Keratinocyte (primary cell): ENCODE measurements around the gene TAC3. TPM values are rescaled to one million over a fixed set of nuclear protein-coding genes. Genes with fewer than 3 reads are reported as not detected.
A peak's percentile ranks its signal among the peaks of the same experiment; 100 is the strongest.
"Not testable (repeated sequence)": the region's sequence is repeated elsewhere in the genome, so short reads cannot be mapped to it uniquely, and the experiment has no call there.

Source experiments
- DNase-seq: peaks from one replicate; pipeline ENCODE4 v3.0.0-alpha.2; 2011; ENCODE audit warnings: low read depth, missing footprints, low spot score
- FAIRE-seq: peaks from 2 replicates; lab custom pipeline; 2011; peaks lifted over from hg19 to GRCh38; lab: Jason Lieb, UNC
- H2AFZ ChIP-seq: 2 replicates; pipeline ENCODE4 v1.6.0; 2012; ENCODE audit warnings: low read length, control low read depth, inconsistent platforms; ENCODE audit not compliant: control insufficient read depth
- H3K27ac ChIP-seq: 2 replicates; pipeline ENCODE4 v1.5.1; 2011; ENCODE audit warnings: low read length; ENCODE audit not compliant: control insufficient read depth, insufficient read depth
- H3K27me3 ChIP-seq: 3 replicates; pipeline ENCODE4 v1.6.0; 2011; ENCODE audit warnings: low read length; ENCODE audit not compliant: control insufficient read depth, insufficient read depth; ENCODE audit errors: extremely low read depth
- H3K36me3 ChIP-seq, 2 experiments: 2 replicates in 1 of 2; 3 replicates in 1 of 2; pipeline ENCODE4 v1.5.1; 2011; ENCODE audit warnings: low read length in 2 of 2, mild to moderate bottlenecking in 1 of 2; ENCODE audit not compliant: control insufficient read depth in 2 of 2, insufficient read depth in 2 of 2; ENCODE audit errors: extremely low read depth in 1 of 2
- H3K4me1 ChIP-seq: 3 replicates; pipeline ENCODE4 v1.5.1; 2011; ENCODE audit warnings: low read length; ENCODE audit not compliant: control insufficient read depth, insufficient read depth; ENCODE audit errors: extremely low read depth
- H3K4me2 ChIP-seq: 3 replicates; pipeline ENCODE4 v1.6.0; 2011; ENCODE audit warnings: low read depth, low read length; ENCODE audit not compliant: control insufficient read depth, insufficient read depth; ENCODE audit errors: extremely low read depth
- H3K4me3 ChIP-seq, 3 experiments: fragments of 200-600 bp in 1 of 3; sonication (generic) in 1 of 3; 2 replicates in 2 of 3; 3 replicates in 1 of 3; pipeline ENCODE4 v1.5.1; 2011 to 2016; ENCODE audit warnings: low read length in 3 of 3, mild to moderate bottlenecking in 3 of 3, control low read depth in 2 of 3, inconsistent platforms in 1 of 3, low read depth in 1 of 3, mixed read lengths in 1 of 3, mixed run types in 1 of 3, moderate library complexity in 1 of 3; ENCODE audit not compliant: control insufficient read depth in 2 of 3, insufficient read depth in 2 of 3; ENCODE audit errors: extremely low read depth in 1 of 3
- H3K79me2 ChIP-seq: 2 replicates; pipeline ENCODE4 v1.6.0; 2012; ENCODE audit warnings: low read length; ENCODE audit not compliant: control insufficient read depth, insufficient read depth
- H3K9ac ChIP-seq: 3 replicates; pipeline ENCODE4 v1.6.0; 2011; ENCODE audit warnings: low read length; ENCODE audit not compliant: control insufficient read depth, insufficient read depth; ENCODE audit errors: extremely low read depth
- H3K9me1 ChIP-seq: 3 replicates; pipeline ENCODE4 v1.6.0; 2011; ENCODE audit warnings: low read length; ENCODE audit not compliant: control insufficient read depth, insufficient read depth; ENCODE audit errors: extremely low read depth
- H3K9me3 ChIP-seq: 2 replicates; pipeline ENCODE4 v1.5.1; 2012; ENCODE audit warnings: low read depth, low read length; ENCODE audit not compliant: control insufficient read depth
- H4K20me1 ChIP-seq: 3 replicates; pipeline ENCODE4 v1.6.0; 2011; ENCODE audit warnings: low read length; ENCODE audit not compliant: control insufficient read depth, insufficient read depth; ENCODE audit errors: extremely low read depth
- EZH2 ChIP-seq: IDR thresholded peaks from one replicate; pipeline ENCODE4 v1.6.1; 2012; ENCODE audit warnings: inconsistent platforms, mild to moderate bottlenecking, low read length, moderate library complexity
- dilution Hi-C: fragments of 300-500 bp; cut with MboI; formaldehyde crosslinking; loops from one replicate; pipeline ENCODE4 v1.7.0; 2020; ENCODE audit warnings: low sequenced_read_pairs; ENCODE audit not compliant: extremely low pct_ligation_motif_present
- polyA plus RNA-seq, 5 experiments: library from polyadenylated mRNA; depleted of rRNA in 3 of 5; stranded (reverse) in 3 of 5; stranded (forward) in 1 of 5; unstranded in 1 of 5; fragments of >200 nt; gene quantifications; 1 replicate in 1 of 5; 2 replicates in 3 of 5; 3 replicates in 1 of 5; pipeline versions ENCODE4 v1.2.1 to v1.2.3, GENCODE V29; 2011 to 2012; ENCODE audit warnings: missing spikeins in 2 of 5, low read depth in 1 of 5, low replicate concordance in 1 of 5
- TF ChIP-seq, protein P1 (sequence below), 3 experiments: IDR thresholded peaks in 1 of 3; conservative IDR thresholded peaks in 1 of 3; optimal IDR thresholded peaks in 1 of 3; 2 replicates in 2 of 3; 3 replicates in 1 of 3; pipeline versions ENCODE3 to v1.5.1; 2011; ENCODE audit warnings: low read length in 3 of 3, mild to moderate bottlenecking in 3 of 3, moderate library complexity in 2 of 3, control low read depth in 1 of 3, inconsistent platforms in 1 of 3; ENCODE audit not compliant: insufficient read depth in 2 of 3; ENCODE audit errors: extremely low read depth in 1 of 3

Gene TAC3
- polyA plus RNA-seq, 1 donor (not counting 4 experiments of a cell fraction or from before 2014, with no cell fraction given), result not detected

DNA sequence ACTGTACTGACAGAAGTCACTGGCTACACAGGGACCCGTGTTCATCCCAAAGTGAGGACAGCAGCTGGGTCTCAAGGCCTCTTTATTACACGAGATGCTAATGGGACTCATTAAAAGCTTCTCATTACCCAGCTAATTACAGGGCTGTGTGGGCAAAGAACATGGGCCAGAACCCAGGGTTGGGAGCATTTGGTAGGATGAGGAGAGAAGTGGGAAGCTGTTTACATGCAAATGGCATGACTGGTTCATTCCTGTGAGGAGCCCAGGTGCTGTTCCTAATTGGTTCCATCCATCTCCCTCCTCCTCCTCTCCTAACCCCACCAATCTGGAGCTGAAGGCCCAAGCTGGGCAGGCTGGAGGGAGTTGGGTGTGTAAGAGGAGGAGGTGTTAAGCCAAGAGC, 8.9 kb upstream of the TAC3 start:
- DNase-seq, result no peak
- Histone ChIP-seq H3K27ac (no peak overlapping the region), H2AFZ (no peak overlapping the region), H3K79me2 (no peaks in the 10 kb centered on the region), H4K20me1 (no peaks in the 10 kb centered on the region), H3K9me1 (no peaks in the 10 kb centered on the region), H3K27me3 (peaks cover 24% of the 10 kb centered on the region), H3K4me3 (no peak overlapping the region), H3K36me3 (no peaks in the 10 kb centered on the region), H3K9ac (no peak overlapping the region), H3K4me2 (no peak overlapping the region), H3K9me3 (no peaks in the 10 kb centered on the region), H3K4me1 (peaks cover 3% of the 10 kb centered on the region)
- dilution Hi-C loops, result no loop called here
- FAIRE-seq, result no peak
- TF ChIP-seq, protein P1, sequence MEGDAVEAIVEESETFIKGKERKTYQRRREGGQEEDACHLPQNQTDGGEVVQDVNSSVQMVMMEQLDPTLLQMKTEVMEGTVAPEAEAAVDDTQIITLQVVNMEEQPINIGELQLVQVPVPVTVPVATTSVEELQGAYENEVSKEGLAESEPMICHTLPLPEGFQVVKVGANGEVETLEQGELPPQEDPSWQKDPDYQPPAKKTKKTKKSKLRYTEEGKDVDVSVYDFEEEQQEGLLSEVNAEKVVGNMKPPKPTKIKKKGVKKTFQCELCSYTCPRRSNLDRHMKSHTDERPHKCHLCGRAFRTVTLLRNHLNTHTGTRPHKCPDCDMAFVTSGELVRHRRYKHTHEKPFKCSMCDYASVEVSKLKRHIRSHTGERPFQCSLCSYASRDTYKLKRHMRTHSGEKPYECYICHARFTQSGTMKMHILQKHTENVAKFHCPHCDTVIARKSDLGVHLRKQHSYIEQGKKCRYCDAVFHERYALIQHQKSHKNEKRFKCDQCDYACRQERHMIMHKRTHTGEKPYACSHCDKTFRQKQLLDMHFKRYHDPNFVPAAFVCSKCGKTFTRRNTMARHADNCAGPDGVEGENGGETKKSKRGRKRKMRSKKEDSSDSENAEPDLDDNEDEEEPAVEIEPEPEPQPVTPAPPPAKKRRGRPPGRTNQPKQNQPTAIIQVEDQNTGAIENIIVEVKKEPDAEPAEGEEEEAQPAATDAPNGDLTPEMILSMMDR (optimal IDR thresholded peaks at IDR 0.05 in 1 of 3, IDR thresholded peaks at IDR 0.05 in 1 of 3, conservative IDR thresholded peaks at IDR 0.05 in 1 of 3; ENCODE audit: extremely low read depth in 1 of 3, insufficient read depth in 2 of 3, low read length in 3 of 3), result no peak
- no peak for TF ChIP-seq EZH2

DNA sequence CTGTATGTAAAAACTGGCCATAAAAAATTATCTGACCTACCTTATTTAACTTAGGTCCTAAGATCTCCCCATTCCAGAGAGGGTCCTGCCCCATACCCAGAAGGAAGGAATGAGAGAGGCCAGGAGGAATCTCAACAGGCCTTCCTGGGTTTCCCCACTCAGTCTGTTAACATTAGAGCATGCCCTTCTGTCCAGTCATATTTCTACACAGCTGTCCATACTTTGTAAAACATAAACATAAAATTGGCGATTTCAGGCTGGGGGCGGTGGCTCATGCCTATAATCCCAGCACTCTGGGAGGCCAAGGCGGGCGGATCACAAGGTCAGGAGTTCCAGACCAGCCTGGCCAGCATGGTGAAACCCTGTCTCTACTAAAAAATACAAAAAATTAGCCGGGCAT, 6.0 kb upstream of the TAC3 start:
- H3K79me2 ChIP-seq, H3K36me3 ChIP-seq, dilution Hi-C loops, H4K20me1 ChIP-seq, DNase-seq, H2AFZ ChIP-seq, FAIRE-seq, H3K9me1 ChIP-seq, H3K9me3 ChIP-seq, H3K4me3 ChIP-seq, H3K4me2 ChIP-seq, H3K9ac ChIP-seq, H3K27ac ChIP-seq, H3K4me1 ChIP-seq: not testable (repeated sequence)
- H3K27me3 ChIP-seq, result peaks cover 19% of the 10 kb centered on the region

DNA sequence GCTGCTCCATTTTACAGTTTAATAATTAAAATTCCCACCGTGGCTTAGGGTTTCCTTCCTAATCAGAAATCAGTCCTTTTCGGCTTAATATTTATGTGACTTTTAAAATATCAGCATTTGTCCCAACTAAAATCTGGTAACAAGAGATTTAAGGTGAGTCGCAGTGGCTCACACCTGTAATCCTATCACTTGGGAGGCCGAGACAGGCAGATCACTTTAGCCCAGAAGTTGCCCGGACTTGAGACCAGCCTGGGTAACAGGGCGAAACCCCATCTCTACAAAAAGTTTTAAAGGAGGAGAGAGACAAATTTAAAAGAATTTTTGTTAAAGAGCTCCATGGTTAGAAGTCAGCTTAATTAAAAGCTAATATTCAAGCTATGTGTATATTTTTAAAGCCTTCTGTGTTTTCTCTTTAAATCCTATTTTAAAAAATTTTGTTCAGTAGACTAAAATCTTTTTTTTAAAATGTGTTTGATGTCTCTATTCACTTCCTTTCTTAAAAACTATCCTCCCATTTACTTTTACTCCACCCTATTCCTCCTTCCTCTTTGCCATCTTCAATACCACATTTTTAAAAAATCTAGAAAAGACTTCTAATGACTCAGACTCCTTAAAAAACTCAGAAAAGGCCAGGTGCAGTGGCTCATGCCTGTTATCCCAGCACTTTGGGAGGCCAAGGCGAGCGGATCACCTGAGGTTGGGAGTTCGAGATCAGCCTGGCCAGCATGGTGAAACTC, 3.8 kb upstream of the TAC3 start:
- Histone ChIP-seq H3K27me3 (peaks cover 9% of the 10 kb centered on the region), H4K20me1 (no peaks in the 10 kb centered on the region), H3K36me3 (no peaks in the 10 kb centered on the region), H3K4me3 (no peak overlapping the region), H3K9me1 (no peaks in the 10 kb centered on the region), H3K79me2 (no peaks in the 10 kb centered on the region), H3K9ac (no peak overlapping the region), H3K4me1 (peaks cover 7% of the 10 kb centered on the region), H2AFZ (no peak overlapping the region), H3K27ac (no peak overlapping the region), H3K9me3 (no peaks in the 10 kb centered on the region), H3K4me2 (peak overlapping the region; percentile 16)
- DNase-seq, result no peak
- dilution Hi-C loops, result no loop called here
- no peak for FAIRE-seq
- no peak for TF ChIP-seq EZH2
- TF ChIP-seq, protein P1 (optimal IDR thresholded peaks at IDR 0.05 in 1 of 3, IDR thresholded peaks at IDR 0.05 in 1 of 3, conservative IDR thresholded peaks at IDR 0.05 in 1 of 3; ENCODE audit: extremely low read depth in 1 of 3, insufficient read depth in 2 of 3, low read length in 3 of 3), result no peak
